Measurements from ENCODE around the gene SLC8B1.

GRCh38 chr12:113273053-113273725, 61.7 kb downstream of the SLC8B1 start:
- TF ChIP-seq CTCF (IDR thresholded peaks at IDR 0.05): no peak
- no peak for TF ChIP-seq POLR2A (IDR thresholded peaks at IDR 0.05)
